H1 (cell line): ENCODE measurements around the gene MRPS10.

Experiments
- EP300 ChIP-seq, 2 experiments: IDR thresholded peaks; 1 replicate in 1 of 2; 2 replicates in 1 of 2; pipeline ENCODE4 v1.6.1; 2011 to 2012; ENCODE audit warnings: low read depth in 2 of 2, low read length in 2 of 2, mild to moderate bottlenecking in 2 of 2, borderline replicate concordance in 1 of 2, inconsistent platforms in 1 of 2, moderate library complexity in 1 of 2
- POLR2A ChIP-seq, 2 experiments: IDR thresholded peaks; 1 replicate in 1 of 2; 2 replicates in 1 of 2; pipeline ENCODE4 v1.6.1; 2011; ENCODE audit warnings: low read depth in 2 of 2, low read length in 2 of 2, mild to moderate bottlenecking in 2 of 2; ENCODE audit errors: control extremely low read depth in 1 of 2
- TF ChIP-seq, protein P1 (sequence below), 3 experiments: IDR thresholded peaks; 1 replicate in 2 of 3; 2 replicates in 1 of 3; pipeline versions ENCODE4 v1.5.1 to v1.6.1; 2011; ENCODE audit warnings: low read length in 3 of 3, mild to moderate bottlenecking in 3 of 3, inconsistent platforms in 2 of 3, low read depth in 1 of 3, moderate library complexity in 1 of 3; ENCODE audit not compliant: insufficient read depth in 1 of 3; ENCODE audit errors: control extremely low read depth in 1 of 3
- TF ChIP-seq, protein P2 (sequence below): IDR thresholded peaks from 2 replicates; pipeline ENCODE4 v1.6.1; 2012; ENCODE audit warnings: inconsistent platforms

DNA sequence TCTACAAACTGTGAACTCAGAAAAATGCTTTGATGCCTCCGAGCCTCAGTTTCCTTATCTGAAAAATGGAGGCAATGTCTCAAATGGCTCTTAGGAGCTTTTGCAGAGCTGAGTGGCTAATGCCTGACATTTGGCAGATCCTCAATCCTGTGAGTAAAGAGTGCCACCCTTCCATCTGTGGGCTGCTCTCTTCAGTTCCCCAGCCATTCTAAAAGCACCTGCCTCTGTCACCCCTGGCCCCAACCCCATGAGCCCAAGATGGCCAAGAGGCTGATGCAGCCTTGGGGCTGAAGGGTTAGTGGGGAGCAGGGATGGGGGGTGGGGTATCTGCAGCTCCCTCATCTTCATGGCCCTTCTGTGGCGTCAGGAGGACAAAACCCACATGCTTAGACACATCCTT, 59.0 kb downstream of the MRPS10 start:
- TF ChIP-seq EP300 (IDR thresholded peaks at IDR 0.05; ENCODE audit: borderline replicate concordance in 1 of 2, low read depth in 2 of 2, low read length in 2 of 2): no peak
- TF ChIP-seq, protein P1, sequence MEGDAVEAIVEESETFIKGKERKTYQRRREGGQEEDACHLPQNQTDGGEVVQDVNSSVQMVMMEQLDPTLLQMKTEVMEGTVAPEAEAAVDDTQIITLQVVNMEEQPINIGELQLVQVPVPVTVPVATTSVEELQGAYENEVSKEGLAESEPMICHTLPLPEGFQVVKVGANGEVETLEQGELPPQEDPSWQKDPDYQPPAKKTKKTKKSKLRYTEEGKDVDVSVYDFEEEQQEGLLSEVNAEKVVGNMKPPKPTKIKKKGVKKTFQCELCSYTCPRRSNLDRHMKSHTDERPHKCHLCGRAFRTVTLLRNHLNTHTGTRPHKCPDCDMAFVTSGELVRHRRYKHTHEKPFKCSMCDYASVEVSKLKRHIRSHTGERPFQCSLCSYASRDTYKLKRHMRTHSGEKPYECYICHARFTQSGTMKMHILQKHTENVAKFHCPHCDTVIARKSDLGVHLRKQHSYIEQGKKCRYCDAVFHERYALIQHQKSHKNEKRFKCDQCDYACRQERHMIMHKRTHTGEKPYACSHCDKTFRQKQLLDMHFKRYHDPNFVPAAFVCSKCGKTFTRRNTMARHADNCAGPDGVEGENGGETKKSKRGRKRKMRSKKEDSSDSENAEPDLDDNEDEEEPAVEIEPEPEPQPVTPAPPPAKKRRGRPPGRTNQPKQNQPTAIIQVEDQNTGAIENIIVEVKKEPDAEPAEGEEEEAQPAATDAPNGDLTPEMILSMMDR (IDR thresholded peaks at IDR 0.05; ENCODE audit: control extremely low read depth in 1 of 3, insufficient read depth in 1 of 3, low read depth in 1 of 3, low read length in 3 of 3): no peak
- no peak for TF ChIP-seq POLR2A (IDR thresholded peaks at IDR 0.05; ENCODE audit: control extremely low read depth in 1 of 2, low read depth in 2 of 2, low read length in 2 of 2)
- TF ChIP-seq, protein P2, sequence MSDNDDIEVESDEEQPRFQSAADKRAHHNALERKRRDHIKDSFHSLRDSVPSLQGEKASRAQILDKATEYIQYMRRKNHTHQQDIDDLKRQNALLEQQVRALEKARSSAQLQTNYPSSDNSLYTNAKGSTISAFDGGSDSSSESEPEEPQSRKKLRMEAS: no peak
